GM12872 (cell line): ENCODE data around the gene GPC5.

Source experiments
- TF ChIP-seq, protein P1 (sequence below): IDR thresholded peaks from 3 replicates; pipeline ENCODE4 v1.5.1; 2011; ENCODE audit warnings: low read depth, mild to moderate bottlenecking, low read length, moderate library complexity; ENCODE audit not compliant: insufficient read depth

The GPC5 gene

DNA sequence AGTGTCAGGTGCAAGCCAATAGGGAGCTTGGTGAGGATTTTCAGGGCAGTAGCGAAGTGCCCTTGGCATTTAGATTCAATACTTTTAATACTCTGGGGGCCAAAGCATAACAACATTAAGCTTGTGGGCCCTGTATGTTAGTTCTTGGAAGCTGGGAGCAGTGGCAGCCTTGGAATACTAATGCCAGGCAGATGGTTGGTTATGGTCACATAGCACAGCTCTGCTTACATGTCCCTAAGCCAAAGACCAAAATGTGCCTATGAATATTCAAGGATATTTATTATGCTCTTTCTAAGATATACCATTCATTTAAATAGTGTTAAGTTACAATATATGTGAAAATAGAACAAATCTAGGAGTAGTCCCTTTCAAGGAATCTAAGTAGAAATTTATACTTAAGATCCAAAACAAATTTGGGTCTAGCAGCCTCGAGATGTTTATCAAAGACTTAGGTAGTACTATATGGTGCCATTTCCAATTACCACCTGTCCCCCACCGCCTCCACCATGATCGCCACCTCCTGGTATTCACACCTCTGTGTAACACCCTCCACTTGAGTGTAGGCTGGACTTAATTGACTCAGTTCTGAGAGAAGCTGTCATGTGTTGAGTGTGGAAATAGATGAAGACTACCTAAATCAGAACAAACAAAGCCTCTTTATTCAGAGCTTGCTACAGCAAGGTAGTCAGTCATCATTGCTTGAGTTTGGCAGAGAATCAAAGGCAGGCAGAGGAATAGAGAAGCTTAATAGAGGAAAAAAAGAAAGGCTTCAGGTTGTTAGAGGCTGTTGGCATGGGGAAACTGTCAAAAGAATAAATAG lies 261.0 kb downstream of the GPC5 start:
- TF ChIP-seq, protein P1, sequence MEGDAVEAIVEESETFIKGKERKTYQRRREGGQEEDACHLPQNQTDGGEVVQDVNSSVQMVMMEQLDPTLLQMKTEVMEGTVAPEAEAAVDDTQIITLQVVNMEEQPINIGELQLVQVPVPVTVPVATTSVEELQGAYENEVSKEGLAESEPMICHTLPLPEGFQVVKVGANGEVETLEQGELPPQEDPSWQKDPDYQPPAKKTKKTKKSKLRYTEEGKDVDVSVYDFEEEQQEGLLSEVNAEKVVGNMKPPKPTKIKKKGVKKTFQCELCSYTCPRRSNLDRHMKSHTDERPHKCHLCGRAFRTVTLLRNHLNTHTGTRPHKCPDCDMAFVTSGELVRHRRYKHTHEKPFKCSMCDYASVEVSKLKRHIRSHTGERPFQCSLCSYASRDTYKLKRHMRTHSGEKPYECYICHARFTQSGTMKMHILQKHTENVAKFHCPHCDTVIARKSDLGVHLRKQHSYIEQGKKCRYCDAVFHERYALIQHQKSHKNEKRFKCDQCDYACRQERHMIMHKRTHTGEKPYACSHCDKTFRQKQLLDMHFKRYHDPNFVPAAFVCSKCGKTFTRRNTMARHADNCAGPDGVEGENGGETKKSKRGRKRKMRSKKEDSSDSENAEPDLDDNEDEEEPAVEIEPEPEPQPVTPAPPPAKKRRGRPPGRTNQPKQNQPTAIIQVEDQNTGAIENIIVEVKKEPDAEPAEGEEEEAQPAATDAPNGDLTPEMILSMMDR: no peak

DNA sequence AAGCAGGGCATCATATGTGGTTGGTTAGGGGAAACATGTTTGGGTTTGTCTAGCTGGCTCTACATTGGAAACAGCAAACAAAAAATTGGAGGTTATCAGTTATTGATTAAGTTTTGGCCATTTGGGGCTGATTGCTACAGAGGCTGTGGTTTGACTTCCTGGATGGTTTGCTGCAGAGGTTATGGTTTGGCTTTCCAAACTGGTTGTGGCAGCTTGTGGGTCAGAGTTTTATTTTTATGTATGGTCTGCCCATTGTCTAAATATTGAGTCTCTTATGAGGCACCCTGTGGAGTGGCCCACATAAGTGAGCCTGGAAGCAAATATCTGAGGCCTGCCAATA lies 261.6 kb downstream of the GPC5 start:
- TF ChIP-seq, protein P1: no peak

DNA sequence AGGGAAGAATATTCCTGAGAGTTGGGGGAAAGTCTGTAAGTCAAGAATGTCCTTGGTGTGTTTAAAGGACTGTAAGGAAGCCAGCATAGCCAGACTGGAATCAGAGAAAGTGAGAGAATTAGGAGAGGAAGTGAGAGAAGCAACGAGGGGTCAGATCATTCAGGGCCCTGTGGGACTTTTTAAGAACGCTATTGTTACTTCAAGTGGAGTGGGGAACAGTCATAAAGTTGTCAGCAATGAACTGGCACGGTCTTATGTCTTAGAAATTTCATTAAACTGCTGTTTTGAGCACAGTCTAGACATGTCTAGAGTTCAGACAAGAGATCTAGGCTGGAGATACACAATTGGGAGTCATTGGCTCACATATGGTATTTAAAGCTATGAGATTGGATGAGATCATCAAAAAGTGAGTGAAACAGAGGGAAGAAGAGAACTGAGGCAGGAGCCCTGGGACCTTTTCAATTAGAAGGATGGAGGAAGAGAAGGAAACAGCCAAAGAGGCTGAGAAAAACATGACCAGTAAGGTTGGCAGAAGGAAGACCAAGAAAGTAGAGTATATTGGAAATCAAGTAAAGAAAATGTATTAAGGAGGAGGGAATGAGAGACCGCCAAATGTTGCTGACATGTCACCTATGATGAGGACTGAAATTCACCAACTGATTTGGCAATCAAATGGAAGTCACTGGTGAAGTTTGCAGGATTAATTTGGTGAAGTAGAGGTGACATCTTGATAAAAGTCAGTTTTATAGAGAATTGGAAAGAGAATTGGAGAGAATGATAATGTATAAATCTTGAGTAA lies 263.5 kb downstream of the GPC5 start:
- TF ChIP-seq, protein P1: no peak

DNA sequence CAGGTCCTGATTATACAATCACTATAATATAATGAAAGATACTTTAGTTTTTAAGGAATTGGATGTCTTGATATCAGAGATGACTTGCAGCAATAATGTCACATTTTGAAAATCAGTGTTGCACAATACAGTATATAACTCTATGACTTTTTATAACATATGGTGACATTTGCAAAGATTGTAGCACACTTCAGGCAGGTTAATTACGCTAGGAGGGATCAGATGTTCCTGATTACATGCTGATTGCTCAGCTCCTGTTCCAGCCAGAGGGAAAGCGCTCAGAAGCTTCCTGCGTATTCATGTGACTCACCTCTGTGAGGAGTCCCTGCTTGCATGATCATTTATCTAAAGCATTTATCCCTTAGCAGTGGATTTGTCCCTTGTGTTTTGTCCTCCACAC lies 265.6 kb downstream of the GPC5 start:
- TF ChIP-seq, protein P1: no peak

DNA sequence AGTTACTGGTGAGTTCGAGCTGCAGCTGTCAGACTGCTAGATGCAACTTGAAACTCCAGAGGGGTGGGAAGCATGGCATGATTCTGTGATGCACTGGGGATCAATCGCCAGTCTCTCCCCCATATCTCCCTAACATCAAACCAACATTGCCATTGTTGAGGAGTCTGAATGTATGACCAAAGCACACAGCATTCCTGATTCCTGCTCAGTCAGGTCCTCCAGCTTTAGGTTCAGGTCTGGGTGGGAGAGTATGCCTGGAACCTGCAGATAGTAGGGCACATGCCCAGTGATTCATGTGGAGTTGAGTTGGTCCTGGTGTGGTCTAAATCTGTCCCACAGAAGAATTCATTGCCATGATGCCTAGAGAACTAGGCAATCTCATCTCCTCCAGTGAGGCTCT lies 269.1 kb downstream of the GPC5 start:
- TF ChIP-seq, protein P1: no peak

DNA sequence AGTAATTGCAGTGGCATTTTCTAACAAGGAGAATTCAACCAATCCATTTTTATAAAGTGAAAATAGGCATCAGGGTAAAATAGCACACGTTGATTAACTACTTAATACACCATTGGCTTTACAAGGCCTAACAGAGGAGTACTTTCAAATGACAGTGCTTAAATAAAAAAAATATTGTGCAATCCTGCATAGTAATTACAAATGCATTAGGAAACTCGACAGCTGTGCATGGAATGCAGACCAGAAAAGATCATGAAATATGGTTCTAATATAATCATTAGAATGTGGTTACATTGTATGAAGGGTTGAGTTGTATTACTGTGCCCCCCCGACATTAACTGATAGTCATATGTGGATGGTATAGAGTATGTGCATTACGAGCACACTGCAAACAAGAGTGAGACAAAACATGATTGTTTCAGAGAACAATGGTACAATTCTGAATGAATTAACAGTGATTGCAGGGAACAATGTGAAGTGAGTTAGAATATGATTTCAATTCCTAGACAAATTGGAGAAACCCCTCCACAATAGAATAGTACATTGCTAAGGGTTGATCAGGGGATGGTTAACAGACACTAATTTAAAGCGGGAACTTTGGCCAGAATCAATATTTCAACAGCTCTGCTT lies 270.6 kb downstream of the GPC5 start:
- TF ChIP-seq, protein P1: no peak

DNA sequence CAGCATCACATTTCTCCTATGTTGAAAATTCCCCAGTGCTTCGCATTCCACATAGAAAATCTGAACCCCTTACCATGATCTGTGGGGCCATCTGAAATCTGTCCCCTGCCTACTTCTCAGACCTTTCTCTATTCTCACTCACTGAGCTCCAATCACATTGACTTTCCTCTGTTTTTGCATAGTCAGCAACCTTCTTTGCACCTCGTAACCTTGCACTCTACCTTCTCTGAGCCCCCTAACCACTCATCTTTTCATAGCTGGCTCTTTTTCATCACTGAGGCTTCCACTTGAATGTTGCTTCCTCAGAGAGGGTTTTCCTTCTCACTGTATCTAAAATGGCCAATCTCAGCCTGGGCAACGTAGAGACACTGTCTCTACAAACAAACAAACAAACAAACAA lies 286.3 kb downstream of the GPC5 start:
- TF ChIP-seq, protein P1: no peak
